Activated CD4-positive, alpha-beta T cell treated with anti-CD3 and anti-CD28 coated beads for 24 hours (primary cell): ENCODE measurements around the gene BTBD2.
A peak's percentile ranks its signal among the peaks of the same experiment; 100 is the strongest.
"Not testable (repeated sequence)": the region's sequence is repeated elsewhere in the genome, so short reads cannot be mapped to it uniquely, and the experiment has no call there.

ENCODE experiments used
- DNase-seq, 2 donors: peaks; one replicate each; pipeline ENCODE4 v3.0.0-alpha.2; 2020; ENCODE audit warnings: low read depth in 2 of 2

The BTBD2 gene

GRCh38 chr19:2039959-2040646 lies 24.6 kb upstream of the BTBD2 start:
- no peak for DNase-seq

- no peak for DNase-seq
These were observed 23.8 kb upstream of the BTBD2 start for GRCh38 chr19:2039089-2039958.

- no peak for DNase-seq
These were observed 23.0 kb upstream of the BTBD2 start for GRCh38 chr19:2038284-2039088.

DNA sequence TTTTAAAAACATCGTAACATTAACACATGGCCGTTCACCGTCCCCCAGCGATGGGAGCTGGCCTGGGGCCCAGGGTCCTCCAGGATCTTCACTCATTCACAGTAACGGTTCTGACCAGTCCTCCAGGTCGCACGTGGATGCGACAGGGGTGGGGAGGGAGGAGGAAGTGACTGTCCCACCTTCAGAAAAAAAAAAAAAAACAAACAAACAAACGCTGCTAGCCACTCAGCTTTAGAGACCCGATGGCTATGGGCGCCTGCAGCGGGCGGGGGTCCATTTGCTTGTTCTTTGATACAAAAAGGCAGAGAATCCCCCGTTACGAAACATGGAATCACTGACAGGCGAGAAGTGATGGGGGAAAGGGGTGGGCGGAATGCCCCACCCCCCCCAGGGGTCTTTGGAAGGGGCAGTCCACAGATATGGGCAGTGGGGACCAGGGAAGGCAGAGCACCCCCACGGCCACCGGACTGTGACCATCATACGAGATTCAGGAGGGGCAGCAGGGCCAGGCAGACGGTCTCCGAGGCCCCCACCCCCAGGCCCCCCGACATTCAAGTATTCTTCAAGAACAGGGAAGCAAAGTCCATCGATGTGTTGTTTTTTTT lies 22.2 kb upstream of the BTBD2 start:
- DNase-seq = no peak

GRCh38 chr19:2036424-2036823 lies 20.9 kb upstream of the BTBD2 start:
- no peak for DNase-seq

- DNase-seq = no peak
These were observed 20.1 kb upstream of the BTBD2 start for GRCh38 chr19:2035590-2035991.

GRCh38 chr19:2034729-2035589 lies 19.4 kb upstream of the BTBD2 start:
- peak; percentile 37 to 55 for DNase-seq

GRCh38 chr19:2034253-2034652 lies 18.7 kb upstream of the BTBD2 start:
- not testable (repeated sequence) for DNase-seq

GRCh38 chr19:2033825-2034159 lies 18.3 kb upstream of the BTBD2 start:
- DNase-seq = no peak

DNA sequence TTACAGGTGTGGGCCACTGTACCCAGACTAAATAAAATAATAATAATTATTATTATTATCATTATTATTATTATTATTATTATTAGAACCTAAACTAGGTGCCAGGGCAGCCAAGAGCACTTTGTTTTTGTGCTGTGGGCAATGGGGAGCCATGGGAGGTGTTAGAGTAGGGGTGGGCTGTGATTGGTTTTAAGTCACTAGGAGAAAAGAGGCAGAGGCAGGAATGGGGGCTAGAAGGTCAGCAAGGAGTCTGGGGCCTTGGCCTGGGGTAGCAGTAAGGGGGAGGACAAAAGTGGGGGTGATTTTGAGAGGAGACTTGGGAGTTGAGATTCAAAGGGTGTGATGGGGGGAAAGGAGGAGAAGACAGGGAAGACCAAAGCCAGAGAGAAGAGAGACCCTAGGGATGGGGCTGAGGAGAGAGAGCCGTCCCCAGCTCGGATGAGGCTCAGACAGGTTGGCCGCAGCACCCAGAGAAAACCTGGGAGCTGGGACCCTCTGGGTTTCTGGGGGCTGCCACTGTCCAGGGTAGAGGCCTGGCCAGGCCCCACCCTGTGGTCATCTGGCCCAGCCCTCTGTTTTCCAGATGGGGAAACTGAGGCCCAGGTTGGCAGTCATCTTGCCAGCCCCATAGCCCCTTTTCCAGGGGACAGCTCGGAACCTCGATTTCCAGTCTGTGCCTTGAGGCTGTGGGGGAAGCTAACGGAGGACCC lies 17.8 kb upstream of the BTBD2 start:
- no peak for DNase-seq

GRCh38 chr19:2032296-2032941 lies 16.9 kb upstream of the BTBD2 start:
- no peak for DNase-seq

DNA sequence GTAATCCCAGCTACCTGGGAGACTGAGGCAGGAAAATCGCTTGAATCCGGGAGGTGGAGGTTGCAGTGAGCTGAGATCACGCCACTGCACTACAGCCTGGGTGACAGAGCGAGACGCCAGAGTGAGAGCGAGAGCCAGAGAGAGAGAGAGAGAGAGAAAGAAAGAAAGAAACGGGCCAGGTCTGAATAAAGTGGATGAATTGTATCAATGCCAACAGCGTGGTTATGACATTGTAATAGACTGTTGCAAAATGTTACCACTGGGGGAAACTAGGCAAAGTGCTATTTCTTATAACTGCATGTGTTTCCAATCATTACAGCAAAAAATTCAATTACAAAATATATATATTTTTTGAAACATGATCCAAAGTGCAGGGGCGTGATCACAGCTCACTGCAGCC lies 11.8 kb upstream of the BTBD2 start:
- no peak for DNase-seq

- DNase-seq = no peak
These were observed 11.3 kb upstream of the BTBD2 start for GRCh38 chr19:2026770-2027169.

- DNase-seq = no peak
These were observed 6.8 kb upstream of the BTBD2 start for GRCh38 chr19:2022289-2022688.

- no peak for DNase-seq
These were observed 6.1 kb upstream of the BTBD2 start for GRCh38 chr19:2021453-2022140.

DNA sequence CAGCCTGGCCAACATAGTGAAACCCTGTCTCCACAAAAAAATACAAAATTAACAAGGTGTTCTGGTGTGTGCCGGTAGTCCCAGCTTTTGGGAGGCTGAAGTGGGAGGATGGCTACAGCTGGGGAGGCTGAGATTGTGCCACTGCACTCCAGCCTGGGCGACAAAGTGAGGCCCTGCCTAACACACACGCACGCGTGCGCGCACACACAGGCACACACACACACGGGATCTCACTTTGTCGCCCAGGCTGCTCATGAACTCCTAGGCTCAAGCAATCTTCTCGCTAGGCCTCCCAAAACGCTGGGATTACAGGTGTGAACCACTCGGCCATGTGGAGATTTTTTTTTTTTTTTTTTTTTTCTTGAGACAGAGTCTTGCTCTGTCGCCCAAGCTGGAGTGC lies 3.2 kb upstream of the BTBD2 start:
- no peak for DNase-seq

DNA sequence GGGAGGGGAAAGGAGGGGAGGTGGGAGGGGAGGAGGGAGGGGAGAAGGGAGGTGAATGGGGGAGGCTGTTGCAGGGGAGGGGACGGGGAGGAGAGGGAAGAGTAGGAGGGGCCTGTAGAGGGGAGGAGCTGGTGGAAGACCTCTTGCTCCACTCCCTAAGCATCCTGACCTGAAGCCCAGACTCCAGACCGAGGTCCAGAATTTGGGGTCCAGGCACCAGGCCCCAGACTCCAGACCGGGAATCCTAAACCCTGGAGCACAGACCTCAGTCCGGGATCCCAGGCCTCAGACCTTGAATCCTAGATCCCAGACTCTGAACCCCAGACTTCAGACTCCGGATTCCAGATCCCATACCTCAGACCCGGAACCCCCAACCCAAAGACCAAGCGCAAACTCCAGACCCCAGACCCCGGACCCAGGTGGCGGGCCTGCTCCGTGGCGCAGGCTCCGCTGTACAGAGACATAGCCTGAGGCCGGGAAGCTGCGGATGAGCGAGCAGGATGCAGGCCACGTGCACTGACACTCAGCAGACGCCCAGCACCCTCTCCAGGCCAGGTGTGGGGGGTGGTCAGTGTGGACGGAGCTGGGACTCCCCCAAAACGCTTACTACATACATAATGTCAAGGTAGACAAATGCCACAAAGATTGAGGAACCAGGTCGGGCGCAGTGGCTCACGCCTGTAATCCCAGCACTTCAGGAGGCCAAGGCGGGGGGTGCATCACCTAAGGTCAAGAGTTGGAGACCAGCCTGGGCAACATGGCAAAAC lies 710 bp upstream of the BTBD2 start:
- peak in 1 of 2 donors; percentile 39 for DNase-seq

DNA sequence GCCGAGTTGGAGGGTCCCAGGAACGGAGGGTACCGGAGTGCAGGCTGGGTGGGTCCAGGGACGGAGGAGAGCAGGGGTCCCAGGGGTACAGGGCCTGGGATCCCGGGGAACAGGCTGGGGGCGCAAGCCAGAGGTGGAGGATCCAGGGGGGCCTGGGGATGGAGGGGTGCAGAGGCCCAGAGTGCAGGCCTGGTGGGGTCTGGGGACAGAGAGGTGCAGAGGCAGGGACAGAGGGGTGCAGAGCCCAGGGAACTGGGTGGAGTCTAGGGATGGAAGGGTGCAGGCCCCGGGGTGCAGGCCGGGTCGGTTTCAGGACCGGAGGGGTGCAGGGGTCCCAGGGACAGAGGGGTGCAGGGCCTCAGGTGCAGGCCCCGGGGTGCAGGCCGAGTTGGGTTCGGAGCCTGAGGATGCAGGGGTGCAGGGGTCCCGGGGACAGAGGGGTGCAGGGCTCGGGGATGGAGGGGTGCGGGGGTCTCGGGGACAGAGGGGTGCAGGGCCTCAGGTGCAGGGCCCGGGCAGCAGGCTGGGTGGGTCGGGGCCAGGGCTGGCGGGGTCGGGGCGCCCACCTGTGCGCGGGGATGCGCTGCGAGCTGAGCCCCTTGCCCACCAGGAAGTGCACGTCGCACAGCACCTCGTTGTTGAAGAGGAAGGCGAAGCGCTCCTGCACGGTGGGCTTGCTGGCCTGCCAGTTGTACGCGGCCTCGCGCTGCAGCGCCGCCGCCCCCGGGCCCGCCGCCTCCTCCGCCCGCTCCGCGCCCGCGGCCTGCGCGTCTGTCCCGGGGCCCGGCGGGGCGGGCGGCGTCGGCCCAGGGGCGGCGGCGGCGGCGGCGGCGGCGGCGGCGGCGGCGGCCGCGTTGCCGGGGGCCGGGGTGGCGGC lies 545 bp downstream of the BTBD2 start:
- no peak for DNase-seq
